NCI-H1436 (cell line): ENCODE results near the gene SLC1A3.

Experiments
- DNase-seq: peaks from one replicate; lab custom pipeline; 2025; lab: John Stamatoyannopoulos, UW

SLC1A3 gene

DNA sequence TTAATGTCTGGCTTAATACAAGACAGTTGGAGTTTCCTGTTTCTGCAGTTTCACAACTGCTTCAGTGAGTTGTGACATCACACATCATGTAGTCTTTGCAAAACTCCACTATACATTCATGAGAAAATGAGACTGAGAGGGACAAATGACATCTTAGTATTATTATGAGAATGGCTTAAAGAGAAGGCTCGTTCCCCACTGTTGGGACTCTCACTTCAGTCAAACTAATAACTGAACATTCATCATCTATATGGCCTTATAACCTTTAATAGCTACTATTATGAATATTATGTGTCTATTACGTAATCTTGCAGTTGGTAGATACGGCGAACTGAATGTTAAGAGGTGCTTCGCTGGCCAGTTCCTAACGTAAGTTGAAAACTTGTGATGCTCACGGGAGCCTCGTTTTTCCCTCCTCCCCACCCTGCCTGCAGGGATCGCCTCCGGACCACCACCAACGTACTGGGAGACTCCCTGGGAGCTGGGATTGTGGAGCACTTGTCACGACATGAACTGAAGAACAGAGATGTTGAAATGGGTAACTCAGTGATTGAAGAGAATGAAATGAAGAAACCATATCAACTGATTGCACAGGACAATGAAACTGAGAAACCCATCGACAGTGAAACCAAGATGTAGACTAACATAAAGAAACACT, 79.4 kb downstream of the SLC1A3 start:
- DNase-seq, result no peak

DNA sequence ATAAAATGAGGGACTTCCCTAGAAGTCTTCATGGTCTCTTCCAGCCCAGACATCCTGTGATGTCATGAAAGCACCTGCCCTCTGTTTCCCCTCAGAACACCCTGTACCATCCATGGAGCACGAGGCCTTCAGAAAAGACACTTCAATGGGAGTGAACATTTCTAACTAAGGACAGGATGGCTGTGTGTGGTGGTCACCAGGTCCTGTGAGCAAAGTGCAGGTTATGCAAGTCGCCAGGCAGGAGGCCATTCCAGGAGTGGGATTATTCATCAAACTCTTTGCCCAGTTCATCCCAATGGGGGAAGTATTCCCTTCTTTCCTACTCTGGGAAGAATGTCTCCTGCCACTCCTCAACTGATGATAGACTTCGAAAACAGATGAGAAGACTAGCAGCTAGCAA, 80.5 kb downstream of the SLC1A3 start:
- DNase-seq, result no peak

DNA sequence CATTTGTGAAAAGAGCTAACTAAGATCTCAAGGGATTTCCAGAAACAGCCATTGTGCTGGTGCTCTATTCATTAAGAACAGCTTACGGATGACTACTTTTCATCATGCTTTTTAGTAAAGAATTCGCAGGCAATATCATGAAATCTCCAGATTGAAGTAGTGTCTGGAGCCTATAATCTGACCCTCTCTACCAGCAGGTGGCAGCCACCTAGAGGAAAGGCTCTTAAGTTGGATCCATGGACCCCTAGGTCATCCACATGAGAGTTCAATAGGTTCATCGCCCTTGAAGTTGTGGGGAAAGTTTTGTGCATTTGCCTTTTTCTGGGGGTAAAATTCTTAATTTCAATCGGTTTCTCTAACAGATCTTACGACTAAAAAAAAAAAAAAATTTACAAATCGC, 82.3 kb downstream of the SLC1A3 start:
- DNase-seq, result no peak

DNA sequence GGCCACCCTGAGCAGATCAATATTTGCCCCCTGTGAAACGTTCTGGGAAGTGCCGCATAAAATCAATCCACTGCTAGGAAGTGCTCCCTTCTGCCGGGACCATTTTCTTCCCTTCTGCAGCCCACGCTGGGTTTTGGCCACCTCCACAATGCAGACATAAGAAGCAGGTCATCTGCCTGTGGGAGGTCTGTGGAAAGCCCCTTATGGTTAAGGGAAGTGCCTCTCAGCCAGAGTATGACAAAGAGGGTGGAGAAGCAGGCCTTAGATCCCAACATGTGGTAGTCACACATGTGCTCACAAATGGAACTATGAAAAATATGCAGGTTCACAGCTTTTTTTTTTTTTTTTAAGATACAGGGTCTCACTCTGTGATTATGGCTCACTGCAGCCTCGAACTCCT, 82.8 kb downstream of the SLC1A3 start:
- DNase-seq, result no peak

DNA sequence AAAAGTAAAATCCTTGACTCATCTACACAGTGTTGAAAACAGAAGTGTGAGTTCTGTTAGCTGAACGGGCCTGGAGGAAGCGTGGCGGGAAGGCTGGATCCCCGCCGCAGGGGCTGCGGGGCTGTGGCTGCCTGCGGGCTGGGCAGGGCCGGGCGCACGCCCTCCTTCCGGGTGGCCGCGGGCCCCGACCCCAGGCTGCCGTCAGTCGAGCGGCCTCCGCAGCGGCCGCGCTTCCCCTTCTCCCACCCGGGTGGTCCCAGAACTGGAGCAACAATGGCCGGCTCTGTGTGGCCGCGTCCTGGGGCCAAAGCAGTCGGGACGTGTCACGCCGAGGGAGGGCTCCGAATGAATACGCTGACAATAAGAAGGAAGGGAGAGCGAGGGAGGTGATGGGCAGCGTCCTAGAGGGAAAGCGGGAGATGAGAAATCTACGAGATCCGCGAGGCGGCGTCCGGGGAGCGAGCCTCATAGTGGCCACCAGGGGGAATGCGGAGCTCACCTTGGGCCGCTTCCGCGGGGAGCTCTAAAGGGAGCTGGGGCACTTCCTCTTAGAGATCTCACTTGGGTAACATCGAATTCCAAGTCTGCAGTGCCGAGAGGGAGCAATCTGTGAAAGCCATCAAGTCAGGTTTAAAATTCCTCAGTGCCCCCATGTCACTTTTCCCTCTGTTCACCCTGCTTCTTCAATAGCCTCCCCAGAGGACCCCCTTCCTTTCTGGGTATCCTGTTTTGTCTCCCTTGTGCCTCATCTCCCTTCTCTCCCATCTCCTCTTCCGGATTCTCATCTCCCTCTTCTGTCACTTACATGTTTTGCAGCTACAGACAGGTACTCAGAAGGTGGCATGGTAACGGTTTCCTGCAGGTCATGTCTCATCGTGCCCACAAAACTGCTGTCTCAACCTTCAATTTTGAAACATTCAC, 83.9 kb downstream of the SLC1A3 start:
- no peak for DNase-seq

DNA sequence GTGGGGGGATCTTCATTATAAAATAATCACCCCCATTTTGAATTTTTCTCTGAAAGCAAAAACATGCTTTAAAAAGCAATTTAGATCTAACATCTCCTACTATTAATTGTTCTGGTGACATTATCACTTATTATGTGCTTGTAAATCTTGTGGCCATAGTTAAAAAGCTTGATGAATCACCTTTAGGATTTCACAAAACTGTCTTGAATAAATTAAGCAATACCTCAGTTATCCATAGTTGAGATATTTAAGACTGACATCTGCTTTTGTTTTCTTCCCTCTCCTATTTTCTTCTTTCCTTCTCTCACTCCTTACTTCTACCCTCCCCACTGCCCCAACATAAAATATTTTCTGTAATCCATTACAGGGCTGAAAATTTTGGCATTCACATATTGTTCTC, 84.8 kb downstream of the SLC1A3 start:
- DNase-seq, result no peak

DNA sequence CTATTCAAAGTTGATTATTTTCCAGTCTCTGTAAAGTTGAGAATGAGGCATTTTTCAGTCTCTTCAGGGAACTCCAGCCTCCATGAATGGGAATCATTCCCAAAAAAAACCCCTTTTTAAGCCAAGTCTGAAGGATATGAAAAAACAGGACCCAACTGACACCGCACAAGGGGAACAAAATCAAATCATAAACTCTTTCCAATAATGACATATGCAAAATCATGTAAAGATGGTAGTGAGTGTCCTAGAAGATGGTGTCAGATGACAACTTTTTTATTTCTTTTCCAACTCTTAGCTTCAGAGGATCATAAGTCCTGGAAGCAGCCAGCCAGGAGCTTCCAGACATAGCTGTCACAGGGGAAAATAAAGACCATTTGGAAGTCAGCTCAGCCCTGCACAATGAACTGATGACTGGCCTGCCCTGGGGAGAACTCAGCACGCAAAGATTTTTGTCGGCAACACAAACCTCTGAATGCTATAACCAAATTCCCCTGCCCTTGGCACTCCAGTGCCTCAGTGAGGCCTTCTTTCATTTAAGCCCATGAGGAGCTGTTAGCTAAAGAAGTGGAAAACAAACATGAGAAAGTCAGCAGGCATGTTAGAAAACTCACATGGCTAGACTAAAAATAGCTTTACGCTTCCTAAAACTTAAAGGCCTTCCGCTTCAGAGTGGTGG, 85.4 kb downstream of the SLC1A3 start:
- no peak for DNase-seq

DNA sequence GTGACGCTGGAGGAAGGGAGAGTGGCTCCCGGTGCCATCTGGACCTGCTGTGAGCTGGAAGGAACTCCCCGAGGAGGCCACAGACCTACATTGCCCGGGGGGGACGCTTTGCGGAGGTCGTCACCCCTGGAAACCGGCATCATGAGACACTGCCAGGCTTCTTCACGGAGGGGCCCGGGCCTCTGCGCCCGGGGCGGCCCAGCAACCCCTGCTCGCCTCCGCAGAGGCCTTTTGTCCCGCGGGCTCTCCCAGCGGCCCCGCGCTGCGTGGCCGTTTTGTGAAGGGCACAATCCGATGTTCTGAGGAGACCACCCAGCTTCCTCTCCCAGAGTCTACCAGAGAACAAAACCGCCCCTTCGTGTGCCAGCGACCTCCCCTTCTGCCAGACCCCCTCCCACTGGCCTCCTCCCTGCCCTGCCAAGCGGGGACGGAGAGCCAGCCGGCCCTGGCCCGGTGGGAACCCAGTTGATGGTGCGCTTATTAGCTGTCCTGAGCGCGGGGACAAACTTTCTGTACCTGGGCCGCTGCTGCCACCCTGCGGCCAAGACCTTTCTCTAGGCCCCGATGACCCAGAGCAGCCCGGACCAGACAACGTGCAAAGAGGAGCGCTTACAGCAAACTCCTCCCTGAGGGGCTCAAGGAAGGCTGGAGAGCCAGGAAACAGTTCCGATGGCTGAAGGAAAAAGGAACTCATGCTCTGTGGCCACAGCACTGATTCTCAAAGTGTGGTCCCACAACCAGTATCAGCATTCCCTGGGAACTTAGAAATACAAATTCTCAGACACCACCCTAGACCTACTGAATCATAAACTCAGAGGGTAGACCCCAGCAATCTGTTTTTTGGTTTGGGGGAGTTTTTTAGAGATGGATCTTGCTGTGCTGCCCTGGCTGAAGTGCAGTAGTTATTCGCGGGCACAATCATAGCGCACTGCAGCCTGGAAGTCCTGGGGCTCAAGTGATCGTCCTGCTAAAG, 86.7 kb downstream of the SLC1A3 start:
- no peak for DNase-seq

DNA sequence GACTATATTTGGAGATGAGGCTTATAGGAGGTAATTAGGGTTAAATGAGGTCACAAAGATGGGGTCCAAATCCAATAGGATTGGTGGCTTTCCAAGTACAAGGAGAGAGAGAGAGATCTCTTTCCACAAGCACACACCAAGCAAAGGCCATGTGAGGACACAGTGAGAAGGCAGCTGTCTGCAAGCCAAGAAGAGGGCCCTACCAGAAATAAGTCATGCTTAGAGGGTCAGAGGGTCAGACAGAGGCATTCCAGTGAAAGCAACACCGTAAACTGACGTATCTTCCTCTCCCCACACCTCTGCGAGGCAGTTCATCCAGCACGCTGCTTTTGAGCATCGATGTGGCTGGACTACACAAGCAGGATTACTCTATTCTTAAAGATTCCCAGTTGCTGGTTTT, 87.9 kb downstream of the SLC1A3 start:
- no peak for DNase-seq

DNA sequence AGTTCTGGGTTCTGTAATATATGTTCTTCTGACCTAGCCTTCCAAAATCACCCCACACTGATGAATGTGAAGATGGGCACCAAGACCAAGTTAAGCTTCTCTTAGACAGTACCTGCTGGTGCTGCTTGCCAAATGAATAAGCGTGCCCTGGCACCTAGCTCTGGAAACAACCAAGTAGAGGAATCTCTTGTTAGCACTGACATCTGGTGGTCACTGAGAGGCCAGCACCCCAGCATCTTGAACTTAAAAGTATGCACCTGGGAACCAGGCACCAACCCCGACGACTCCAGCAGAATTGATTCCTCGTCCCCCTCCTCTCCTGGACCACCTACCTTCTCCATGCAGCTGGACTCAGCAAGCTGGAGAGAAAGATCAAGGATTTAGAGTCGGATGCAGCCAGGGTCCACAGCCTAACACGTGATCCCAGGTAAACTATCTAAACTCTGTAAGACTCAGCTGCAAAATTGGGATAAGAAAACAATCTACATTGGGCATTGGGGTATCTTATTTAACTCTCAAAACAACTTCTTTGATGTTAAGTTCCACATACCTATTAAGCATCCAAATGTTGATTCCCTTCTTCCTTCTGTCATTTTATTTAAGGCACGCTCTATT, 89.8 kb downstream of the SLC1A3 start:
- DNase-seq, result no peak

DNA sequence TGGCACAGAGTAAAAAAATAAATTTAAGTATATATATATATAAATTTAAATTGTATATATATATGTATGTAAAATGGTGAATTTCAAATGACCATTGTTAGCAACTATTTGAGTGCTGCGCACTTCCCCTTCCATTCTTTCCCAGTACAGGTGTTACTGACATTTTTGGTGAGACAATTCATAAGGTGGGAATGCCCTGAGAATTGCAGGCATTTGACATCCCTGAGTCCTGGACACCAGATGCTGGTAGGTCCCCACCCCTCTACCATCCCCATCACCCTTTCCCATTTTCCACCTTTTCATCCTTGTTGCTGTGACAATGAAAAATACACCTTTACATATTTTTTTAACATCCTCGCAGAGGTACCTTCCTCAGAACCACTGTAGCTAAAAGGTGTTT, 91.6 kb downstream of the SLC1A3 start:
- DNase-seq, result no peak

DNA sequence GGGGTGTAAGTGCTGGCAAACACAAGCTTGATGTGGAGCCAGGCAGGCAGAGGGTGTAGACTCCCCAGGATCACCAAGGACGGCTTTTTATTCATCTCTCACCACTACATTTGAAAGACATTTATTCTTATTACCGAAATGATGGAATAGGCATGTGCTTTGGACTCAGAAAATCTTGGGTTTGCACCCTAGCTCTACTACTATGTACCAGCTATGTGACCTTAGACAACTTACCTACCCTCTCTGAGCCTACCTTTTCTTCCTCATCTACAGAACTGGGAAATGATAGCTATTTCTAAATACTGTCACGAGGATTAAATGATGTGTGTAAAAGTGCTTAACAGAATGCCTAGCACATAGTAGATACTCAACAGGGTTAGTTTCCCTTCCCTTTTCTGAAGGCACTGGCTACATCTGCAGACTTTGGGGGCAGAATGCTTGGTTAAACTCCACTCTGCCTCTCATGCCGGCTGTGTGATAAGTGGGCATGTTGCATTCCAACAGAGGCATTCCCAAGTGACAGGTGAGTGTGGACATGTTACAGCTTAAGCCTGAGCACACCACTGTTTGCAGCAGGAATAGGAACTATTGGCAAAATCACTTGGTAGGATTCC, 94.8 kb downstream of the SLC1A3 start:
- DNase-seq, result no peak

DNA sequence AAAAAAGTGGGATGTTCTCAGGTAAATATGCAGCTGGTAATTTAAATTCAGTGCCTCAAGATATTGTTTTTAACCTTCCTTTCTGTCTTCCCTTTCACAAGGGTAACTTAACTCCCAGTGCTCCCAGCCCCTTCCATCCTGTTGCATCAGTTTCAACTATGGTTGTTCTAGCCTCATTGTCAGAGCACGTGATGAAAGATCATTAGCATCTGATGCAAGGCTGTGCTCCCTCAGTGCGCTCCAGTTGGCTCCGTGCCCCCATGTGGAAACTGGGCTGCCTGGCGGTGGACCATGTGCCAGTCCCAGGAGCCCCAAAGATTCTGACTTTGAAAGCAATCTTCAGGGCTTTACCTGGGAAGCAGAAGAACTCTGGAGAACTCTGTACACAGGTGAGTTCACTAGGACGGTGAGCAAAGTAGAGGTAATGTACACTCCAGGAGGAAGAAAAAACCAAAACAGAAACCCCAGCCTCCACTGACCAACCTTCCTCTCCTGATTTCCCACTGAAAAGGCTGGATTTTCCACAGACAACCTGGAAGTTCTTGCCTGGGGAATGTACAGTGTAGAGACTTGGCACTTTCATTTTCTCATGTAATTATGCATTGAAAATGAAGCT, 96.9 kb downstream of the SLC1A3 start:
- no peak for DNase-seq

DNA sequence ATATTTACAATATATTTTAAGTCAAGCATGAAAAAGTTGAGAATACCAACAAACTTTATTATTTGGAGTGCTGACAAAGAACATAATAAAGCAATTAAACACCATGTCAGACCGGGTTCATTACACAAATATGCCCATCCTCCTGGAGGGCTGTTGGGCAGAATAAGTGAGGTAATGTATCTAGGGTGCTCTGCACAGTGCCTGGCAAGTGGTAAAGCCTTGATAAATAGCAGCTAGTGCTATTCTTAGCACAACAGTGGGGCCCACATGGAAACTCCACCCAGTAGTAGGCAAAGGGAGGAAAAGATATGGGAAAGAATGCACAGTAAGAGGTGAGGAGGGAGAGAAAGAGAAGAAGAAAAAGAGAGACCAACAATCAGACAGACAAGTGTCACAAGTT, 97.7 kb downstream of the SLC1A3 start:
- DNase-seq, result no peak

DNA sequence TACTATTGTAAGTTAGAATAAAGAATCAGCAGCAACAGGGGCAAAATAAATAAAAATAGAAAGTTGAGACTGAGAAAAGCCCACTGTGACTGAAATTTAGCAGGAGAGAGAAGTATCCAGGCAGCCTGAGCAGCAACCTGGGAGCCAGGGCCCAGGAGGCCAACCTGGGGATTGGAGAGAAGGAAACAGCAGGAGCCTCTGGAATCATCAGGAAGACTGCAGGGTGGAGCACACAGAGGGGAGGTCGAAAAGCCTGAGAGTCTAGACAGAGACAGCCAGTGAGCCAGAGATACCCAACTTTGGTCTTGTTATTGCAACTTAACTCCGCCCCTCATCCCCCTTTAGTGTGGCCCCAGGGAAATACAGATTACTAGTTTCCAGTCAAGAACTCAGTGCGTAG, 98.6 kb downstream of the SLC1A3 start:
- DNase-seq, result no peak

DNA sequence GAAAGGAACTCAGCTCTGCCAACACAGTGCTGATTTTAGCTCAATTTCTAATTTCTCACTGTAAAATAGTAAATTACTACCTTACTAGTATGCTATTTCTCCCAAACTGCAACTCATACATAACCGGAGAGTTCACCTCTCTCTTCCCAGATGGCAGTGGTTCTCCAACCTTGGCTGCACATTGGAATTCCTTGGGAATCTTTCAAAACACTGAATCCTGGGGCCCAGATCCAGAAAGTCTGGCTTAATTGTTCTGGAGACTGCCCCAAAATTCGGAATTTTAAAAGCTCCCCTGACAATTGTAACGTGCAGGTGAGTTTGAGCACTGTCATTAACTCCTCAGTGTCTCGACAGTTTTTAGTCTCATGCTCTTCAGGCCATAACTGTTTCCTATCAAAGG, 100.3 kb downstream of the SLC1A3 start:
- no peak for DNase-seq

DNA sequence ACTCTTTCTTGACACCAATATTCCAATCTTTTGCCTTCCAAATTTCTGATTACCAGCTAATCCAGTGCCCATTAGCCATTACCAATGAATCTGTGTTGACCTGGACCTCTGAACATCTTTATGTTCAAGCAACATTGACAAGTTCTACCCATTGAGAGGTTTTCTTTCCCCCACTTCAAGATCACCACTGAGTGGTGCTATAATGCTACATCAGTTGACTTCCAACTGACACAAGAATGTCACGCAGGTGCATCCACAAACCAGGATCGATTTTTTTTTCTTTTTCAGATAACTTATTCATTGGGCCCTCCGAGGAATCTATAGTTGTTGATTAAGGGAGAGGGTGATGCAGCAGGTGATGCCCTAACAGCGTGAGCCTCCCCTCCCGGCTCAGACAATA, 102.6 kb downstream of the SLC1A3 start:
- no peak for DNase-seq

DNA sequence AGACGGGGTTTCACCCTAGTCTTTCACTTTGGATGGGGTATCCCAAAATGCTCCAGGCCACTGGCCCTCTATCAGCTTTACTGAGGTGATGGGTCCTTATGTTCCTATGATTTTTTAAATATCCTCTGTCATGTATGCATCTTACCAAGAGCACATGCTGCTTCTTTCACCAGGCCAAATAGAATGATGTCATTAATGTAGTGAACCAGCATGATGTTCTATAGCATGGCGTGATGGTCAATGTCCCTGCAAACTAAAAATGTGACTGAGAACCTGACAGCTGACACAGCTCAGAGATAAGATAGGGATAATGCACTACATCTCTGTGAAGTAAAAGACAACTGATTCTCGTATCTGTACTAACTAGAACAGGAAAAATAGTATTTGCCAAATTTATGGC, 103.6 kb downstream of the SLC1A3 start:
- DNase-seq, result no peak

DNA sequence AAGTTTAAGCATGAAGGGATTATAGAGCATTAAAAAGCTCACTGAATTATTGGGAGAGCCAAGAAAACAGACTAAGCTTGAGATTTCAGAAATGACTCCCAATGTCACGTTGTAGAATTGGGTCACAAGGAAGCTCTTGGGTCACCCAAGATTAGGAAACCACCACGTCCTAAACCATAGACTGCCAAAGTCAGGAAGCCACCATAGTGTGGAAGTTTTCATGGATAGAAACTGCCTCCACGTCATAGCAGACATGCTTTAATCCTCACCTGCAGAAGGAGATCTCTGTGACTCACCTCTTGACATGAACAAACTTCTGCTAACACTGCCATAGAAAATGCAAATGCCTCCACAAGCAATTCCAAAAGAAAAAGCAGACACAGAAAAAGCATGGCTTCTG, 106.3 kb downstream of the SLC1A3 start:
- DNase-seq, result no peak

DNA sequence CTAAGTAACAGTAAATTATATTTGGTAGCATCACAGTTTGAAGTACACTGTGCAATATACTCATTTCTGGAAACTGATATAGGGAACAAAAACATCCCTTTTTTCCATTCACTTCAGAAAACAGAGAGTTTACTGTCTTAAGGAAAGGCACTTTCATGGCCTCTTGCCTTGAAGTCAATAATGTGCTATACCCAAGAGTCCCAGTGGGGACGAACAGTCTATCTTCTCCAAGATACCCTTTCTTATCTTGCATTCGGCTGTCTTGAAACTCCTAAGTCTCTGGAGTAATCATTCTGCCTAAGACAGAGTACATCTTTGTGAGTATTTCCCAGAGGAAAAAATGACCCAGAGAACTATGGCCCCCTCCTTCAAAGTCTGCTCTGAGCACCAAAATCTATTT, 107.1 kb downstream of the SLC1A3 start:
- DNase-seq, result no peak
